Activated CD4-positive, alpha-beta T cell treated with anti-CD3 and anti-CD28 coated beads, Interleukin-2, amount 50 U/mL, for 24 hours (primary cell): ENCODE results near the gene ARAP3.

ENCODE experiments used
- DNase-seq, 2 donors: peaks; one replicate each; pipeline ENCODE4 v3.0.0-alpha.2; 2020; ENCODE audit warnings: low read depth in 1 of 2, low spot score in 1 of 2

The ARAP3 gene

DNA sequence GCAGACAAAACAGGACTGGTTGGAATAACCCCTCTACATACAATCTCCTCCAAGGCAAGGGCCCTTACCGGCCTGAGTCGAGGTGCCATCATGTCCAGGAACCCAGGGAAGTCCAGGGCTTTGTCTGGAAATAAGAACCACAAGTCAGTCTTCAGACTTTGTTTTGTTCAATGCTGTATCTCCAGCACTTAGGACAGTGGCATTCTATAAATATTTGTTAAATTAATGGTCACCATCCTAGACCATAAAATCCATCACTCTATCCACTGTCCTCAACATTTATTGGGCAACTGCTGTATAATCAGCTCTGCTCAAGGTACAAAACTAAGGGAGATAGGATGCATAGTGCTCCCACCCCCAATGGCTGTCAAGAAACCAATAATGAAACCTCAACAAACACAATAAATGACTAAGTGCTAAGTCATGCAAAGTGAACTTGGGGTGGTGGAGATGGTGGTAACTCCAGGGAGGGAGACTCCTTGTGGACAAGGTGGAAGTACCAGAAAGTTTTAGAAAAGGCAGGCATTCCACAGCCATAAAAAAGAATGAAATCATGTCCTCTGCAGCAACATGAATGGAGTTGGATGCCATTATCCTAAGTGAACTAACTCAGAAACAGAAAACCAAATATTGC, 40.3 kb downstream of the ARAP3 start:
- DNase-seq, result peak in 1 of 2 donors; percentile 26

- DNase-seq, result no peak
Observed at GRCh38 chr5:141640698-141641097, 41.3 kb downstream of the ARAP3 start.

GRCh38 chr5:141640051-141640415, 42.0 kb downstream of the ARAP3 start:
- no peak for DNase-seq

DNA sequence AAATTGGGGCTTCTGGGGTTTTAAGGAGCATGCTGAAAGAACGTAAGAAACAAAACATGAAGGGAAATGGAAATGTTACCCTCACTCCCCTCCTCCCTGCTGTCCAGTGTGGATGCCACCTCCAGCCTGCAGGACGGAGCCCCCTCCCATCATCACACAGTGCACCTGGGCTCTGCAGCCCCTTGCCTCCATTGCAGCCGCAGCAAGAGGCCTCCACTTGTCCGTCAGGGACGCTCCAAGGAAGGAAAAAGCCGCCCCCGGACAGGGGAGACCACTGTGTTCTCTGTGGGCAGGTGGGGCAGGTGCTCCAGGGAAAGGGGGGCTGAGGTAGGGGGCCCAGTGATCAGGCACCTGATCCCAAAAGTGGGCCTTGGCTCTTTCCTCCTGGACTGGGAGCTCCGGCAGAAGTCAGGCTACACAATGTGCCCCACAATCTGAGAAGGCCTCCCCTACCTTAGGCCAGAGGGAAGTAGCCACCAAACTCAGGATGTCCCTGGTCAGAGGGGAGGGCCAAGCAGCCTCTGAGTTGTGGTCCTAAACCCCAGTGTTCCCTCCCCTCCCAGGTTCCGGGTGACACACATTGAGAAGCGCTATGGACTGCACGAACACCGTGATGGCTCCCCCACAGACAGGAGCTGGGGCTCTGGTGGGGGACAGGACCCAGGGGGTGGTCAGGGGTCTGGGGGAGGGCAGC, 42.5 kb downstream of the ARAP3 start:
- no peak for DNase-seq

- no peak for DNase-seq
Observed at GRCh38 chr5:141638771-141639170, 43.3 kb downstream of the ARAP3 start.

GRCh38 chr5:141637767-141638419, 44.1 kb downstream of the ARAP3 start:
- peak; percentile 20 to 29 for DNase-seq

DNA sequence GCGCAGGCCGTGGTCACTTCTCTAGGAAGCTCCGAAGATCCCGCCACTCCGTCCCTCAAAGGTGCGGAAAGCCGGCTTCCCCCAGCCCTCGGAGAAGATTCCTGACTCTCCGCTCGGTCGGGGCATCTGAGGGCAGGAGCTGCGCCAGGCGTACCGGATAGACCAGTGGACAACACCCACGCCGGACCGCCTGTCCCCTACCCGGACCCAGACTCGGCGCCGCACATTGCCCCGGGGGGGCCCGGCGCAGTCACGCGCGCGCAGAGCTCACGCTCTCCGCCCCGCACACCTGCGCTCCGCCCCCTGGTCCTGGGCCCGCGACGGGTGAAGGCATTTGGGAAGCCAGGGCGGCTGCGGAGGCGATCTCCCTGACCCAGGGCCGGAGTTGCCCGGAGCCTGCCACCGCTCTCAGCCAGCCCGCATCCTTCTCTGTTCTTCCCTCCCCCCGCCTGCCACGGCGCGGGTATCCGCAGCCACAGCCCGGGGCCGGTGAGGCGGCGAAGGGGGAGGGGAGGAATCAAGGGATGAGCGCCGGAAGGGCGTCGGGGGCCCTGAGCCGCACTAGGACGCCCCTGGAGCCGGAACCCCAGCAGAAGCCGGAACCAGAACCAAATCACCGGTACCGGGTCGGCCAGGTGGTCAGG, 44.8 kb downstream of the ARAP3 start:
- peak; percentile 33 to 35 for DNase-seq

DNA sequence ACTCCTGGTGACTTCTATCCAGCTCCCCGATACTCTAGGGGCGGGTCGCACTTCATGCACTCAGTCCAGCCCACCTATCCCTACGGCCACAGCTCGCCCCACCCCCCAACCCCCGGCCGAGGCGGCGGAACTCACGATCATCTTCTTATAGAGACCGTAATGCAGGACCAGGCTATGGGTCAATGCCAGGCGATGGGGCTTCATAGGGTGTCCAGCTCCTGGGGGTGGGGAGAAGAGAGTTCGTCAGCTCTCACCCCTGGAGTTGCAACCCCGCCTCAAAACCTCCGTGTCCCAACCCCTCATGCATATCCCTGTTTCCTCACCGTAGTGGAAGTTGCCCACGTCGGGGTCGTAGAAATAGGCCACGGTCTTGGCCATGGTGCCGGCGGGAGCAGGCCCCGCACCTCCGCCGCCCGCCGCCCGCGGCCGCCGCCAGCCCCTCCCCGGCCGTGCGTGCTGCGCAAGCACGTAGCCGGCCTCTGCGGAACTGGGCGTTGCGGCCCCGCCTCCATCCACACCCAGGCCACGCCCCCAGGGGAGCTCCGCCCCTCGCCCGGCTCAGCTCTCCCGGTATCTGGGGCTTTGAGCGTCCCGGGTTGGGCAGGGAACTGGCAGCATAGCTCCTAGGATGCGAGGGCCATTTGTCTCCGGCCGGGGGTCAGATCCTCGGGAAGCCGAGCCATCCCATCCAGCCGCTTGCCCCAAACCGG, 45.5 kb downstream of the ARAP3 start, which contains the start of the genes HDAC3 and RELL2:
Gene HDAC3 (minus strand): TSS at position 437 of the 710 bp plus-strand sequence. CDS start 59 bp downstream, at position 378.
Gene RELL2 (plus strand): TSS at position 585 of the 710 bp plus-strand sequence. CDS start 1,229 bp downstream, outside the sequence.
- DNase-seq, result peak; percentile 88 to 92

- DNase-seq, result no peak
Observed at GRCh38 chr5:141636106-141636412, 46.0 kb downstream of the ARAP3 start.

GRCh38 chr5:141635646-141636045, 46.4 kb downstream of the ARAP3 start:
- no peak for DNase-seq

- no peak for DNase-seq
Observed at GRCh38 chr5:141634720-141635119, 47.3 kb downstream of the ARAP3 start.

DNA sequence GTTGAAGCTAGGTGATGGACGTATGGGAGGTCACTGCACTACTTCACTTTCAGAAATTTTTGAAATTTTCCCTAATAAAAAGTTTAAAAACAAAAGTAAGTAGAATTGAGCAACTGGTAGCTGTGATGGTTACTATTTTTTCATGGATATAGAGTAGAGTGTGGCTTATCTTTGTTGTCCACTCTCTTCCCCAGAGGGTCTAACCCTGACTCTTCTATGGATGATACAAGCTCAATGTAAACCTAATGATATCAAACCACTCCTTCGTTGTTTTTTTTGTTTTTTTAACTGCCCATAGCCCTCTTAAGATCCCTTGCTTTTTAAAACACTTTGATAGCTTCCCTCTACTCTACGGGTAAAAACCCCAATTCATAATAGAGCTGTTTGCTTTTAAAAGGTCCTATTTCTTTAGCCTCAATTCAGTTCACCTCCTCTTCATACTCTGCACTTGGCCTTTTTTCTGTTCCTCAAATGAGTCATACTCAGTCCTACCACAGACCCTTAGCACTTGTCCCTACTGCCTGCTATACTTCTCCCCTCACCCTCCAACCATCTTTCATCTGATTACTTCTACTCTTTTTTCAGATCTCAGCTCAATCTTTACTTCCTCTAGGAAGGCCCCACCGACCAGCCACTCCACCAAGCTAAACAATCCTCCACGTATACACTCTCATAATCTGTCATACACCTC, 48.0 kb downstream of the ARAP3 start:
- no peak for DNase-seq

GRCh38 chr5:141632650-141633049, 49.4 kb downstream of the ARAP3 start:
- DNase-seq, result no peak

DNA sequence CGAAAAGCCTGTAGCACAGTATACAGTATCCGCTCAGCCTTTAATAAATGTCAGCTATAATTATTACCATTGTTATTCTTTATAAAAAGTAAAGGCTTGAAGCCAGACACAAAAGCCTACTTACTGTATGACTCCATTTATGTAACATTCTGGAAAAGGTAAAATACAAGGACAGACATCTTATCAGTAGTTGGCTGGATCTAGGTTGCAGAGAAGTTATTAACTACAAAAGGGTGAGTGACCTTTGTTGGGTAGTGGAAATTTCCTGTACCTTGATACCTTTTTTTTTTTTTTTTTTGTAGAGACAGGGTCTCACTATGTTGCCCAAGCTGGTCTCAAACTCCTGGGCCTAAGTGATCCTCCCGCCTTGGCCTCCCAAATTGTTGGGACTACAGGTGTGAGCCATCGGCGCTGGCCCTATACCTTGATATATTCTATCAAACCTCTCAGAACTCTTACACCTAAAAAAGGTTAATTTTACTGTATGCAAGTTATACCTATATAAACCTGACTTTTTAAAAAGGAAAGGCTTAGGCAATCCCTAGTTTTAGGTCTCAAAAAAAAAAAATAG, 51.4 kb downstream of the ARAP3 start:
- DNase-seq, result no peak

- DNase-seq, result no peak
Observed at GRCh38 chr5:141628175-141628788, 53.7 kb downstream of the ARAP3 start.

DNA sequence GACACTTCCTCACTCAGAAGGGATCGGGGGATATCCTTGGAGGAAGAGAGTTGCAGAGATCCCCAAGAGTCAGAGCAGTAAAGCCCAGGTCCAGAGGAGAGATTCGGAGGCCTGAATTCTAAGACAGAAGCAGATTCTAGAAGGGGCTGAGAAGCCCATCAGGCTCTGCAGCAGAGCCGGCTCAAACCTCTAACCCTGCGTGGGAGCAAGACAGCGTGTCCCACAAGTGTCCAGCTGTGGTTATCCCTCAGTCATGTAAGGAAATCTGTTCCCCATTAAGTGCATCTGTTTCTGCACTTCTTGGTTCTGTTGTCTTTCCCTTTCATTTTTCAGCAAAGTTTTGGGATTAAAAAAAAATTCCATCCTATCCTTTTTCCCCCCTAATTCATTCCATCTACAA, 58.4 kb downstream of the ARAP3 start:
- DNase-seq, result no peak

DNA sequence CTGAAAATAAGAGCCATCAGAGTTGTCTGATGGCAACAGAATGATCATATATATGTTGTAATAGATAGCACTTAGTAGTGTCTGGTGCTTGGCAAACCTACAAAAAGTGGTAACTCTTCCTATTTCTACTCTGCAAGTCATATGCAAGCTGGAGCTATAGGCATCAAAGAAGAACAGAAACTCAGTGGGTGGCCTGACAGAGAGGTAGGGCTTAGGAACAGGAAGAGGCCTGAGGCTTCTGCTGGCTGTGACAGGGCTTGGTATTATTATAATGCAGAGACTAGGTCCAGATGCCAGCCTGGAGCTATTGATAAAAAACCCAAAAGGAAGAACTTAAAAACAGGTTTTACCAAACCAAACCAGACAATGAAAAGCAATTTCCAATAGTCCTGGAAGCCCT, 58.8 kb downstream of the ARAP3 start:
- peak in 1 of 2 donors; percentile 19 for DNase-seq

DNA sequence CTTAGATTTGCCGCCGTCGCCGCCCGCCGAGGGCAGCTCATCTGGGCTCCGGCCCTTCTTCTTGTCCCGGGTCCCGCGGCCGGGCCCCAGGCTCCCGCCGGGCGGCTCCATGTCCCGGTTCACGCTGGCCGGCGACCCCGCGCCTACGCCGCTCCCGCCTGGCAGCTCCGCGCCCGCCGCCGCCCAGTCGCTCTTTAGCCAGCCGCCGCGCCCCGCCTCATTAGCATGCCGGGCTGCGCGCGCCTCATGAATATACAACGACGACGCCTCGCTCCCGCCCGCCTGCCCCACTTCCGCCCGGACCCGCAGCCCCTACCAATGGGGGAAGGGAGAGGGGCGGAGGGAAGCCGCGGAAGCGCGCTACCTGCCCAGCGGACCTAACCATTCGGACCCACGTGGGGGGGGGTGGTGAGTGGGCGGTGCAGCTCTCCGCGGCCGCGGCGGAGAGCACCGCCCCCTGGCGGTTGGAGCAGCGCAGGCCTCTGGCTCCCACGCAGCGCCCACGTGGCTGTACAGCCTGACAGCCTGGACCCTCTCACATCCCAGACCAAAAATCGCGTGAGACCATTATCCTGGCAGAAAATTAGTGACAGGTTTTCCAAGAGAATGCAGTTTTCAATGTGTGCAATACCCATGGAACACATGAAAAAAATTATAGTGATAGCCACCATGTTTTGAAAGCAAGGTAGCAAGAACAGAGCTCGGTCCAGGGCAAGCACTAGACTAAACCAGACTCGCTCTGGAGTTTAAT, 63.1 kb downstream of the ARAP3 start, which contains the start of gene DIAPH1:
Gene DIAPH1 (minus strand): TSS at position 197 of the 751 bp plus-strand sequence. CDS start 86 bp downstream, at position 111.
- DNase-seq, result peak; percentile 97 to 99
